GM12878 (cell line): ENCODE measurements around the gene ATCAY.

Experiments used
- CREB1 ChIP-seq: IDR thresholded peaks from 2 replicates; pipeline ENCODE4 v1.6.1; 2012; ENCODE audit warnings: low read depth, mild to moderate bottlenecking, inconsistent platforms
- CREM ChIP-seq: IDR thresholded peaks from 2 replicates; pipeline ENCODE4 v1.6.1; 2014; ENCODE audit warnings: antibody characterized with exemption, low read depth
- CTCF ChIP-seq, 3 experiments: IDR thresholded peaks in 2 of 3; conservative IDR thresholded peaks in 1 of 3; 2 replicates each; pipeline ENCODE4 v1.5.1; 2011; ENCODE audit warnings: low read depth in 3 of 3, low read length in 3 of 3, mild to moderate bottlenecking in 3 of 3, control low read depth in 2 of 3, moderate library complexity in 2 of 3, inconsistent platforms in 1 of 3, mixed read lengths in 1 of 3; ENCODE audit not compliant: control insufficient read depth in 2 of 3, insufficient read depth in 1 of 3; ENCODE audit errors: extremely low read depth in 1 of 3
- DPF2 ChIP-seq: fragments of 450-650 bp; IDR thresholded peaks from 2 replicates; pipeline ENCODE4 v1.6.1; 2017; ENCODE audit warnings: mild to moderate bottlenecking
- E2F4 ChIP-seq: IDR thresholded peaks from 2 replicates; pipeline ENCODE4 v1.6.1; 2012; ENCODE audit warnings: low read depth, low read length, improper control_type of control experiment
- ETV6 ChIP-seq, 2 experiments: fragments of 450-650 bp in 1 of 2; IDR thresholded peaks in 1 of 2; conservative IDR thresholded peaks in 1 of 2; 2 replicates each; pipeline ENCODE4 v1.6.1; 2014; ENCODE audit warnings: antibody characterized with exemption in 1 of 2, borderline replicate concordance in 1 of 2, low read depth in 1 of 2, mild to moderate bottlenecking in 1 of 2, moderate library complexity in 1 of 2
- EZH2 ChIP-seq: IDR thresholded peaks from 2 replicates; pipeline ENCODE4 v1.6.1; 2012; ENCODE audit warnings: low read depth, mild to moderate bottlenecking, control low read depth, inconsistent platforms, low read length, borderline replicate concordance; ENCODE audit not compliant: control insufficient read depth
- MAX ChIP-seq: IDR thresholded peaks from 2 replicates; pipeline ENCODE4 v1.6.1; 2012; ENCODE audit warnings: low read depth, low read length, improper control_type of control experiment
- NFYB ChIP-seq: IDR thresholded peaks from 2 replicates; pipeline ENCODE4 v1.6.1; 2011; ENCODE audit warnings: low read depth, mild to moderate bottlenecking, low read length, improper control_type of control experiment, moderate library complexity; ENCODE audit not compliant: insufficient read depth
- RFX5 ChIP-seq: IDR thresholded peaks from 2 replicates; pipeline ENCODE4 v1.6.1; 2011; ENCODE audit warnings: low read depth, low read length, improper control_type of control experiment
- SKIL ChIP-seq: fragments of 450-650 bp; IDR thresholded peaks from 2 replicates; pipeline ENCODE4 v1.6.1; 2017; ENCODE audit warnings: mild to moderate bottlenecking, low read depth, inconsistent platforms; ENCODE audit not compliant: poor library complexity, severe bottlenecking
- SMARCA5 ChIP-seq: fragments of 450-650 bp; IDR thresholded peaks from 2 replicates; pipeline ENCODE4 v1.6.1; 2017; ENCODE audit warnings: mild to moderate bottlenecking
- TAF1 ChIP-seq: IDR thresholded peaks from 2 replicates; pipeline ENCODE4 v1.6.1; 2011; ENCODE audit warnings: mild to moderate bottlenecking, low read depth, low read length, borderline replicate concordance
- YBX1 ChIP-seq: fragments of 450-650 bp; IDR thresholded peaks from 2 replicates; pipeline ENCODE4 v1.6.1; 2016; ENCODE audit warnings: antibody characterized with exemption

- TF ChIP-seq YBX1 (no peak), CREM (no peak), CTCF (IDR thresholded peaks at IDR 0.05 in 2 of 3, conservative IDR thresholded peaks at IDR 0.05 in 1 of 3; ENCODE audit: control insufficient read depth in 2 of 3, extremely low read depth in 1 of 3, insufficient read depth in 1 of 3, low read depth in 3 of 3, low read length in 3 of 3) (no peak), EZH2 (no peak), RFX5 (no peak), SKIL (no peak), SMARCA5 (no peak), NFYB (no peak), E2F4 (no peak), MAX (no peak), TAF1 (no peak), DPF2 (no peak), CREB1 (no peak), ETV6 (conservative IDR thresholded peaks at IDR 0.05 in 1 of 2, IDR thresholded peaks at IDR 0.05 in 1 of 2; ENCODE audit: borderline replicate concordance in 1 of 2, low read depth in 1 of 2) (no peak)
Measured at GRCh38 chr19:3898426-3898825, 17.9 kb downstream of the ATCAY start.
